A172 (cell line): ENCODE results near the gene OLFM1. TPM values are rescaled to one million over a fixed set of nuclear protein-coding genes. Genes with fewer than 3 reads are reported as not detected.
A peak's percentile ranks its signal among the peaks of the same experiment; 100 is the strongest.

Source experiments
- DNase-seq: peaks from one replicate; pipeline ENCODE4 v3.0.0-alpha.2; 2015; ENCODE audit warnings: low spot score
- total RNA-seq: library from RNA; depleted of rRNA; stranded (reverse); fragments of >200 nt; shearing (Covaris generic); gene quantifications from 2 replicates; pipeline ENCODE4 v1.2.3, GENCODE V29; 2014; rRNA removed

The OLFM1 gene
- 41.2 and 65.4 TPM in 2 replicates for total RNA-seq

DNA sequence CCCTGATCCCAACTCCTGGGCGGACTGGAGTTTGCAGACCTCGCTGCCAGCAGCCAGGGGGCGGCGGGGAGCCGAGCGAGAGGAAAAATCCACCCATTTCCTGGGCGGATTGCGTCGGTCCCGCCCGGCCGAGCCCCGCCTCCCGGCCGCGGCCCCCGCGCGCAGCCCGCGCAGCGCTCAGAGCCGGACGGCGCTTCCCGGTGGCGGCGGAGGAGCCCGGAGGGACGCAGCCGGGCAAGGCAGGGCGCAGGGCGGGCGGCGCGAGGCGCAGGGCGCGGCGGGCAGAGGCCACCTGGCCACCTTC is at the start of gene OLFM1:
OLFM1 (plus strand) TSS at position 180 of the 304 bp plus-strand sequence. CDS start 322 bp downstream, outside the sequence.
- DNase-seq: peak; percentile 70

DNA sequence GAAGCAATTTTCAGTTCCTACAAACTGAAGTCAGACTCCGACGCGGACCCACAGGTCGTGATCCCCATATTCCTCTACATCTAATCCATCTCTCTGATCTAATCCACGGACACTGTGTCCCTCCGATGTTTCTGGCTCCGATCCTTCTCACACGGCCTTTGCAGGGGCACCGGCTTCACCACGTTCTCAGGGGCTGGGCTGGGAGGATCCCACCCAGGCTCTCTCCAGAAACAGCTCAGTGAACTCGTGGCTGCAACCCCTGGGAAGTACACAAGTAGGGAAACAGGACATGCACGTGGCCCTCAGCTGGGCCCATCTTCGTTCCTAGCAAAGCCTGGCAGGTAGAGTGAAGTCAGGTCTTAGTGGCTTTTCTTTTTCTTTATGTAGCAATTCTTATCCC is 49.1 kb upstream of the OLFM1 start:
- no peak for DNase-seq

DNA sequence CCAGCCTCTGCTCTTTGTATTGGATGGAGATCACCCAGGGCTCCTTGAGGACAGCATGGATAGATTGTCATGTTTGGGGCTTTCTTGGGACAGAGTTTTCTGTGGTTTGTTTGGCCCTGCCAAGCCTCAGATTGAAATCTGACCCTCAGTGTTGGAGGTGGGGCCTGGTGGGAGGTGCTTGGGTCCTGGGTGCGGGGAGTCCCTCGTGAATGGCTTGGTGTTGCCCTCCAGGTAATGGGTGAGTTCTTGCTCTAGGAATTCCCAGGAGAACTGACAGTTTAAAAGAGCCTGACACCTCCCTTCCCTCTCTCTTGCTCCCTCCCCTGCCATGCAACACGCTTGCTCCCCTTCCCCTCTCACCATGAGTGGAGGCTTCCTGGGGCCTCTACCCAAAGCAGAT is 48.6 kb upstream of the OLFM1 start:
- no peak for DNase-seq

DNA sequence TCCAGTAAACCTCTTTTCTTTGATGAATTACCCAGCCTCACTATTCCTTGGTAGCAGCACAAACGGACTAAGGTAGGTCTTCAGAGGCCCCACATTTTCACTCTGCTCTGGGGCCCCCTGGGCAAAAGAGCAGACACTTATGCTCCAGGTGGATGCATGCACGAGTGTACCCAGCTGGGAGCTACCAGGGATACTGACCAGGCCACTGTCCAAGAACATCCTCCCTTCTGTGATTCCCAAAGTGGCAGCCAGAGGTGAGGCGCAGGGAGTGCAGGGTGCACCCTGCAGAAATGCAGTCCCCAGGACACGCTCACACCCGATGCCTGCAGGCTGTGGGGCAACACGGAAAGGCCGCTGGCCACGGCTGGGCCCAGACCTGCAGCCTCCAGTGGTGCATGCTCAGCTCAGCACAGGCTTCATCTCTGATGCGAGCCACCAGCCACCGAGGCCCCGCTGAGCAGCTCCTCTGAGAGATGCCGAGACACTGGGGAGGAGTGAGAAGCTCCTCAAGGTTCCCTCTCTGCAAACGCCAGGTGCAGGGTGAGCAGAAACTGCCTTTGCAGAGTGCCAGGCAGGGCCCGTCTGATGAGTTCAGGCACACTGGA is 48.1 kb upstream of the OLFM1 start:
- DNase-seq: no peak

DNA sequence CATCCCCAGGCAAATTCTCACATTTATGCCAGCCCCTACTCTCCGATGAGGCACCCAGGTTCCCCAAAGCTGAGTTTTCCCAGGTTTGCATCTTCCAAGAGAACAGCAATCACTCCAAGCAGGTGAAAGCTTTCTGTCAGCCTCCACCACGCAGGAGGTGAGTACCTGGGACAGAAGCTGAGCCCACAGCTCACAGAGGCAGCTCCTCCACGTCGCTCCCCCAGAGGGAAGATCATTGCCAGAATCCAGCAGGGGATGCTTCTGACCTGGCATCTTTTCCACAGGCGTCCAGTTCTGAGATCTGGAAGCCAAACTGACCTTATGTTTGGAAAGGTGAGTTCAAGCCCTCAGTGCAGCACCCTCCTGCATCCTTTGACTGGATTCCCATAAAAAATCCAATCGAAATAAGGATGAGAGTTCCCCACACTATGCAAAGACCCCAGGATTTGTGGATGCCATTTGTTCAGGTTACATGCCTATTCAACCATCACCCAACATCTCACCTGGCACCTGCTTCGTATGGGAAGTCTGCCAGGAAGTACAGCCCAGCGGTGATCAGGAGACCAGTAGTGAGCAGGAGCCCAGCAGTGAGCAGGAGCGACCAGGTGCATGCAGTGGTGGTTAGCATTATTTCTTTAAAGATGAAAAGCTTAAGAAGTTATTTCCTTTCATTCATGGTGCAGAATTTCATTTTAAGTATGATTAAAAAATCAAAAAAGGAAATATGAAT is 47.4 kb upstream of the OLFM1 start:
- no peak for DNase-seq

DNA sequence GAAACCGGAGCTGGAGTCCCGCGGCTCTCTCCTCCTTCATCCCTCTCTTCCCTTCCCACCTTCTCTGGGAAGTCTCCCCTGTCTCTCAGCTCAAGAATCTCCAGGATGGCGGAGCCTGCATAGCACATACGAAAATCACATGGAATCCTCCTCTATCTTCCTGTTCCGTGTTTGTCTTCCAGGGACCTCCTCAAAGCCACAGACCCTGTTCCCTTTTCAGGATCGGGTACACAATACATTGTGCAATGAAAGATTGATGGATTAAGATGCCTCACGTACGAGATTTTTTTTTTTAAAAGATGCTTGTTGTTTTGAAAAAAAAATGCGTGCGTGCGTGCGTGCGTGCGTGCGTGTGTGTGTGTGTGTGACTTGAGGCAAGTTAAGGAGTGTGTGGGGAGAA is 46.6 kb upstream of the OLFM1 start:
- DNase-seq: no peak

DNA sequence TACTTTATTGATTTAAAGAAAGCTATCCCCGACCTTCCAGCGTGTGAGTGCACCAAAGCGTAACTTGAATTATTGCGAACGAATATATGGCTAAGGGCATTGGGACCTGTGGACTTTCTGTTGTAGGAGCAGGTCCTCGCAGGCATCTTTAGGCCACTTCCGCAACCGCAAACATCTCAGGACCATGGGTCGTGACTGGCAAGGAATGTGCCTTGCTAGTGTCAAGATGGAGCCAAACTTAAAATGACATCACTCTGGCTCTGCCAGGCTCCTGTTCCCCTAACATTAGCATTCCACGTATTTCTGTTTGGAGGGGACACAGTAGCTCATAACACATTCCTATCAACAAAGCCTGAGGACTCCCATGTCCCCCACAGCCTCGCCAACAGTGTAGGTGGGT is 44.1 kb upstream of the OLFM1 start:
- no peak for DNase-seq

DNA sequence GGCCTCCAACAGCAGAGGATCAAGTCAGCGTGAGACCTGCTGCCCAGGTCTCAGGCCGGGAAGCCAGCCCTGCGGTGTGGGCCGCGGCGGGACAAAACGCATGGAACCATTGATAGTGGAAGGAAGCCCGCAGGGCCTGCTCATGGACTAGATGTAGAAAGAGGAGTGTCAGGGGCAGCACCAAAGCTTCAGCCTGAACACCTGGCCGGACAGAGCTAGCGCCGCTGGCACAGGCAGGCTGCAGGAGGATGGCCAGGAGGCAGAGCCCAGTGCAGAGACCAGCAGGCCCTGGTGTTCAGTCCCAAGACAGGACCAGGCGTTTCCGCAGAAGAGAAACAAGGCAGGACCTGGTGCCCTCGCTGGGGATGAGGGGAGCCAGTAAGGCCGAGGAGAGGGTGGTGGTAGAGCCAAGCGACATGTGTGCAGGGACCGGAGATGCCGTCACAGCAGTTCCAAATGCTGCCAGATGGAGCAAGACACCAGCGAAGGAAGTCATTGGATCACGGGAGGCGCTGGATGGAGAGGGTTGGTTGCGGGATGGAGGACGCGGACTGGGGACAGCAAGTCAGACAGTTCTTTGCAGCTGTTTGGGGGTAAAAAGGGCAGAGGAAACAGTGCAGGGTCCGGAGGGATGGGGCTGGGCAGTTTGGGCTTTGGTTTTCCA is 42.1 kb upstream of the OLFM1 start:
- DNase-seq: no peak

DNA sequence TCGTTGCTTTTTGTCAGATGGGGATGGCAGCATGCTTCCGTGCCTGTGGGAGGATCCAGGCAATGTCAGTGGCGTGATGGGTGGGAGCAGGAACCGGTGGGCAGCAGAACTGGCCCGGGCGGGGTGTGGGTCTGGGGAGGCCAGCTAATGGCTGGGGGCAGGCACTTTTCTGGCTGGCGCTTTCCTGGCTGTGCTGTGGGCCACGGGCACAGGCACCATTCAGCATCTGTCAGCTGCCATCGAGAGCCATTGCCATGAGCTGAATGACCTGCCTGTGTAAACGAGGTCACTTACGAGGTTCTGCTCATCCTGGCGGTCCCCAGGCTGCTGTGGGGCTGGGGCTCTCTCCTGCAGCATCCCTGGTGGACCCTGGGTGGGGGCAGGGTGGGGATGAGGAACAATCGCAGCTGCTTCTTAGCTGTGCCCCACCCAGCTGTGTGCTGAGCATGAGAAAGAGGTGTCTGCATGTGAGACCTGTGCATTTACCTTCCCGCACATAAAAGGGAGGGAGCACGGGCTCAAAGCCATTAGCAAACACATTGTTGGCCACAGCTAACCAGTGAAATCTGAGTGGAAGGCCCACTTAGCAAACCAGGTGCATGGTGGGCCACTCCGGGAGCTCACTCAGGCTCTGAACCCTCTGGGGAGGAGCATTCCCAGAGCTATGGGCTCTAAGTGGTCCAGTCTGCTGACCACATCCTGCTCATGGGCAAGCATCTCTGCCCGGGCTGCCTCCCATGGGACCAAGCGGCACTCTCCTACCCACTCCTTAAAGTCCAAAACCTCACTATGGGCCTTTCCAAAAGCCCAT is 41.3 kb upstream of the OLFM1 start:
- DNase-seq: no peak

DNA sequence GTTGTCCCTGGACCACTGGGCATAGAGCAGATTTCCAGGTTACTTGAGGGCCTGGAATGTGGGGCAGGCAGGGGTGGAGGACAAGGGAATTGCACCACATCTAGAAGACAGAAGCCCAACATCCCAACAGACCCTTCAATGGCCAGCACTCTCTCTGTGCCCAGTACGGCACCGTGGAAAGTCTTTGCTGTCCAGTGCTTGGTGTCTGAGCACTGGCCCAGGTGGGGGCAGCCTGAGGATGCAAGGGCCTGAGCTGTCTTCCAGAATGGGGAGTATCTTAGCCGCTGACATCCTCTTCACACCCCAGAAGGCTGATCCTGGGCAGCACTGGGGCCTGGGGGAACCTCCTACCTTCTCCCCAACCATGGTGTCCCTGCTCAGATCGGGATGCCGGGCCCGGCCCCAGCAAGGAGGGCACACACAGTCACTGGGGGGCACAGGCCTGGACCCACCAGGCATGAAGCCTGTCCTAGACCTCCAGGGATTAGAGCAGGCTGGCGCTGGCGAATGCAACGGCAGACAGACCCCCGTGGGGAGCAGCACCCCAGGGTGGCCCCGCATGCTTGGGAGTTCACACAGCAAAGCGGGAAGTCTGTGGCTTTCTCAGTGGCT is 40.6 kb upstream of the OLFM1 start:
- no peak for DNase-seq

DNA sequence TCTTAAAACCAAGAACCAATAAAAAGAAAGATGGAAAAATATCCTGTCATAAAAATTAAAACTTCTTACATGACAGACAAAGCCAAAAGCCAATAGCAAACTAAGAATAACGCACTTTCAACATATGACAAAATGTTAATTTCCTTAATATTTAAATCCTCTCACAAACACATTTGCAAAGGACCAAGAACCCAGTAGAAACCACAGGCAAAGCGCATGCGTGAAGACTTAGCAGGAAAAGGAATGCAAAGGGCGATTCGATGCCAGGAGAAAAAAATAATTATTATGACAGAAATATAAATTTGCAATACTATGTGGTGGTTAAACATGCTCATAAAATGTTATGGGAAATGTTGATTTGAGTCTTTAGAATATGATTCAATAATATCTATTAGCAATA is 39.9 kb upstream of the OLFM1 start:
- DNase-seq: no peak

DNA sequence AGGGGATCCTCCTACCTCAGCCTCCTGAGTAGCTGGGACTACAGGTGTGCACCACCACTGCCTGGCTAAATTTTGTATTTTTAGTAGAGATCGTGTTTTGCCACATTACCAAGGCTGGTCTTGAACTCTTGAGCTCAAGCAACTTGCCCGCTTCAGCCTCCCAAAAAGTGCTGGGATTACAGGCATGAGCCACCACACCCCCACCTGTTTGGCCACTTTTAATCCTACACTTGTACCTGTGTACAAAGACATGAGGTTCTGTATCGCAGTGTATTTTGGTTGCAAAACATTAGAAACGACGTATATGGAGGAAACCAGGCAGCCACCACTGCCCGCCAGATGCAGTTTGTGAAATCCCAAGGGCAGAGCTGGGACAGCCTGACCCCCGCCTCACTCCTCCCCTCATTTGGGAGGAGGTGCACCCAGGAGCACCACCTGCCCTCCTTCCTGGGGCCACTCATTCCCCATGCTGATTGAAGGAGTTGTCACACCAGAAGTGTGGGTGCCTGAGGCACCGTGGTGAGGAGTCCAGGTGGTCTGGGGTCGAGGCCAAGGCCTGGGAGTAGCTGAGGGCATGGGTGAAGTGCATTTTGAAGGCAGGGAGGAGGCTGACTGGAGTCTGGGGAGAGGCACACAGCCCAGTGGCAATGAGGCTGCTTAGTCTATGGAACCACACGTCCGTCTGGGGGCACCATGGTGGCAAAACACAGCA is 39.3 kb upstream of the OLFM1 start:
- DNase-seq: no peak

DNA sequence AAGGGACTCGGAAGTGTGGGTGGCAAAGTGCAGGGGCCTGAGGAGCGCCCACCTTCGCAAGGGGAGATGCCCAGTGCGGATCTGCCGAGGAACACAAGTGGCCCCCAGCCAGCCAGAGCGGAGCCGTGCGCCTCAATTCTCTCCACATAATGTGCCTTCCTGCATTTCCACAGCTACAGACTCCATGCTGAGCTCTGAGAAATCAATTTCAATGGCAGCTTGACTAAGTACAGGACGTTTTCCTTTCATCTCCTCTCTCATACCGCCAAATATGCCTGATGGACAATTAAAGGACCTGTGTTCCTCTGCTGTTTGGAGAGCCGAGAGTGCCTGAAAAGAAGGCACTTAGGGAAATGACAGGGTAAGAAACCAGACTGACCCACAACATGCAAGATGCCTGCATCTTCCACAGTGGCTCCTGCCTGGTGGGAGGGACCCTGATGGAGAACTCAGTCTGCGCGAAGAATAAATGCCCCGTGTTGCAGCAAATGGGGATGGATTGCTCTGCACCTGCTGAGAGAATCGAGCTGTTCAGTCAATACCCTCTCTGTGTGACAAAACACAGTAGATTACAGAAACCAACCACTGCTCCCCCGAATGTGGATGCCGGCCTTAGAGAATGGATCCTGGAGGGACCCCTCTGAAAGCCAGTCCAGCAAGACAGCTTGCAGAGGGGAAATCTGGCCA is 38.6 kb upstream of the OLFM1 start:
- no peak for DNase-seq

DNA sequence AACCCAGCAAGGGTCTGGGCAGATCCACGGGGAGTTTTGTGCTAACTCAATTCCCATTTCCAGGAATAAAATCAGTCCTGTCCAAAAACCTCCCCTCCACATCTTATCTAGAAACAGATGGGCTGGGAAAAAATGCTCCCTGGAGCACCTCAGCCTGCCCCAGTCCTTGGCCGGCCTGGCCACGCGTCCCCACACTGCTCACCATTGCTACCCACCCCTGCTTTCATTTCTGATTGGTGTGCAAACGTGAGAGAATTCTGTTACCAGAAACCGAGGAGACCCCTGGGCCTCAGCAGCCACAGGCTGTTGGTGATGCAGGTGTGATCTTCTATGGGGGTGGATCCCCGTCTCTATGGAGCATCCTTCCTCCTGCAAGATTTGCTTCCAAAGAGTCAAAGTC is 38.0 kb upstream of the OLFM1 start:
- DNase-seq: no peak

DNA sequence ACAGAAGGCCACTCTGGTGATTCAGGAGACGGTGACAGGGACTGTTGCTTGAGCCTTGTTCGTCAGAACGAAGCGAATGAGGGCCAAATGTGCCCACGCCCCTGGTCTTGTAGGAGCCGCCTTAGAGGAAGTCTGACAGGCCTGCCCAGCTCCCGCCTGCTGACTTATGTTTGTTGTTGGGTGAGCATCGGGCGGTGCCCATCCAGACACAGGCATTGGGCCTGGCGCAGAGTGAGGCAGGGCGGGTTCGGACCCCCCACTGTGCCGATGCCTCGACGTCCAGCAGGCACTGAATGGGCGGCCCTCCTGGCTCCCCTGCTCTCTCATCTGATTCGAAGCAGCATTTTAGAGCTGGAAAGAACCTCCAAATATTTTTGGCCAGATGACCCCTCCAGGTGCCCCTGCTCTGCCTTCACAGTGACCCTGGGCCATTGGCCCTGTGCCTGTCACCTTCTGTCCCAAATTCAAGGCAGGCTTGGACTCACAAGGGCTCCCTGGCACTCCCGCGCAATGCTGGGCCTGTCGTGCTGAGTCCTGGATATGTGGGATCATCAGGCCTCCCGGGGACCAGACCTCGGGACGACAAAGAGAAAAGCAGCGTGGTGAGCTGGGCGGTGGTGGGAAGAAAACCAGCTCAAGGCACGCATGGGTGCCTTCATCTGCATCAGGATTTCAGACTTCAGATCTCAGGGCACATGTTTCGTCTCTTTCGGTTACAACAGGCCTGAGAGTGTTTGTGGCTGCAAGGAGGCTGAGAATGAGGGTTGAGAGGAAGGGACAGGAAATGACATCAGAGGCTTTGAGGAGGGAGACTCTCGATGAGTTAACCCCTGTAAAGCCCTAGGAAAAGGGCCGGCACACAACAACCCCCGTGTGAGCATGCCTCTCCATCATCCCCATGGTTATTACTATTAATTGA is 37.1 kb upstream of the OLFM1 start:
- DNase-seq: peak; percentile 14

DNA sequence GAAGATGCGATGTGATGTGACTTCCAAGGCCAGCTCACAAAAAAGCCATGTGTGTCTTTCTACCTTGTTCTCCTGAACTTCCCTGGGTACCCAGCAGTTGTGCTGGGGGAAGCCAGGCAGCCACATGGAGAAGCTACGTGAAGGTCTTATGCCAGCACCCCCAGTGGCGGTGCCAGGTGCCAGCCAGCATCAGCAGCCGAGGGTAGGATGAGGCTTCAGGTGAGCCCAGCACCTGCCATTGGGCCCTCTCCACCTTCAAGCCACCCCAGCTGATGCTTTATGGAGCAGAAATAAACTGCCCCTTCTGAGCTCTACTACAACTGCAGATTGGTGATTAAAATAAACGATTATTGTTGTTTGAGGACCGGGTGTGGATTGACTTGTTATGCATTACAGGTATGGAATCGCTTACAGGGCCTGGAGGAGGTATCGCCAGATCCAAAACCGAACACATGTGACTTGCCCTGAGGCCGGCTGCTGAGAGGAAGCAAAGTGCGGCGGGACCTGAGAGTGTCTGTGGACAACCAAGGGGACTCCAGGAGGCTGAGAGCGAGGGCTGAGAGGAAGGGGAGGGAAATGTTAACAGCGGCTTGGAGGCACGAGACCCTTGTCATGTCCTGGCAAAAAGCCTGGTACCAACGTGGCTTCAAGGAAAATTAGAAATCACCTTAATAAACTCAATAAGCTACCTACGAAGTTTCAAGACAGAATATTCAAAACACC is 36.0 kb upstream of the OLFM1 start:
- DNase-seq: no peak

DNA sequence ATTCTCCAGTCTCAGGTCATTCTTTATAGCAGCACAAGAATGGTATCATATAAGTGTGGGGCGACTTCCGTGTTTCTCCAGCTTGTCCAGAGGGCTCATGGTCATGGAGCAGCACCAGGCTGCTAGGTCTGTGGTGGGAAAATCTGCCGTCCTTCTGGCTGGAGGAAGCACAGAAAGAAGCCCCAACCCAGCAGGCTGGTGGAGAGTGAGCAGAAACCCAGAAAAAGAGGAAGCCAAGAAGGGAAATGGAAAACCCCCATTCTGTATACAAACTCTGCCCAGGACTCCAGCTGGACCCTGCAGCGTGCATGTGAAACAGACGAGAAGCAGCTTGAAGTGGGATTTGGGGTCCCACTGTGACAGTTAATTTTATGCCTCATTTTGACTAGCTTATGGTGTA is 34.3 kb upstream of the OLFM1 start:
- no peak for DNase-seq

DNA sequence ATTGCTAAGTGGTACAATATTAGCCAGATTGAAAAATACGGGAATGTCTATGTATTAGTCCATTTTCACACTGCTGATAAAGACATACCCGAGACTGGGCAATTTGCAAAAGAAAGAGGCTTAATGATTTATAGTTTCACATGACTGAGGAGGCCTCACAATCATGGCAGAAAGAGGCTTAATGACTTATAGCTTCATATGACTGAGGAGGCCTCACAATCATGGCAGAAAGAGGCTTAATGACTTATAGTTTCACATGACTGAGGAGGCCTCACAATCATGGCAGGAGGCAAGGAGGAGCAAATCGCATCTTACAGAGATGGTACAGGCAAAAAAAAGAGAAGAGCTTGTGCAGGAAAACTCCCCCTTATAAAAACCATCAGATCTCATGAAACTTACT is 32.3 kb upstream of the OLFM1 start:
- no peak for DNase-seq

DNA sequence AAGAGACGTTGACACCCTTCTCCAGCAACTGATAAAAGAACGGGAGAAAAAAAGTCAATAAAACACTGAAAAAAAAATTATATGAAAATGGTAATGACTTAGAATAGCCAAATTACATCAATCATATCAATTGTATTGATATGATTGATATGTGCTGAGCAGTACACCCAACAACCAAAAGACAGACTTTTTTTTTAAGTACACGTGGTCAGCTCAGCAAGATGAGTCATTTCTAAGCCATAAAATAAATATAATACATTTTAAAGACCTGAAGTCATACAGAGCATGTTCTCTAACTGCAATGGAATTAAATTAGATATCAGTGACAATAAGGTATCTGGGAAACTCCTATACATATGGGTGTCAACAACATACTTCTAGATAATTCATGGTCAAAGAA is 30.9 kb upstream of the OLFM1 start:
- DNase-seq: no peak
